ENCODE data around the gene TECPR2.
"Not testable (repeated sequence)": the region's sequence is repeated elsewhere in the genome, so short reads cannot be mapped to it uniquely, and the experiment has no call there.

The TECPR2 gene

GRCh38 chr14:102333390-102333789 lies 29.4 kb upstream of the TECPR2 start:
- DNase-seq = no peak

GRCh38 chr14:102333795-102334705 lies 28.7 kb upstream of the TECPR2 start:
- DNase-seq = no peak

- DNase-seq = no peak
These were observed 27.6 kb upstream of the TECPR2 start for GRCh38 chr14:102335163-102335562.

GRCh38 chr14:102338724-102339123 lies 24.0 kb upstream of the TECPR2 start:
- DNase-seq = no peak

GRCh38 chr14:102341566-102341965 lies 21.2 kb upstream of the TECPR2 start:
- no peak for DNase-seq

- no peak for DNase-seq
These were observed 20.5 kb upstream of the TECPR2 start for GRCh38 chr14:102342238-102342637.

GRCh38 chr14:102344084-102344483 lies 18.7 kb upstream of the TECPR2 start:
- no peak for DNase-seq

- DNase-seq = peak; percentile 83 to 91
These were observed 18.3 kb upstream of the TECPR2 start for GRCh38 chr14:102344485-102344884.

- no peak for DNase-seq
These were observed 17.5 kb upstream of the TECPR2 start for GRCh38 chr14:102345232-102345631.

GRCh38 chr14:102346645-102347044 lies 16.1 kb upstream of the TECPR2 start:
- no peak for DNase-seq

GRCh38 chr14:102348376-102348775 lies 14.4 kb upstream of the TECPR2 start:
- DNase-seq = no peak

- DNase-seq = no peak
These were observed 11.7 kb upstream of the TECPR2 start for GRCh38 chr14:102351023-102351422.

- DNase-seq = not testable (repeated sequence)
These were observed 11.1 kb upstream of the TECPR2 start for GRCh38 chr14:102351593-102351992.

- DNase-seq = no peak
These were observed 10.5 kb upstream of the TECPR2 start for GRCh38 chr14:102352213-102352612.

GRCh38 chr14:102353126-102353619 lies 9.6 kb upstream of the TECPR2 start:
- no peak for DNase-seq

GRCh38 chr14:102356280-102356679 lies 6.5 kb upstream of the TECPR2 start:
- DNase-seq = no peak

GRCh38 chr14:102359341-102359740 lies 3.4 kb upstream of the TECPR2 start:
- no peak for DNase-seq

- DNase-seq = no peak
These were observed 2.4 kb upstream of the TECPR2 start for GRCh38 chr14:102360388-102360787.

GRCh38 chr14:102362084-102362483 lies 657 bp upstream of the TECPR2 start:
- DNase-seq = no peak

- peak in 1 of 2 donors; percentile 51 for DNase-seq
These were observed 622 bp downstream of the TECPR2 start for GRCh38 chr14:102363182-102363943.

GRCh38 chr14:102370305-102370809 lies 7.6 kb downstream of the TECPR2 start:
- DNase-seq = no peak

- DNase-seq = no peak
These were observed 8.6 kb downstream of the TECPR2 start for GRCh38 chr14:102371361-102371760.

GRCh38 chr14:102373110-102373509 lies 10.4 kb downstream of the TECPR2 start:
- no peak for DNase-seq

GRCh38 chr14:102374264-102374663 lies 11.5 kb downstream of the TECPR2 start:
- no peak for DNase-seq
